ENCODE results near the gene GALNT2. TPM values are rescaled to one million over a fixed set of nuclear protein-coding genes. Genes with fewer than 3 reads are reported as not detected.
A peak's percentile ranks its signal among the peaks of the same experiment; 100 is the strongest.

The GALNT2 gene
- total and polyA plus RNA-seq, 3 experiments from 2014 or later: 15.7 to 69.0 (median 65.6) TPM

GRCh38 chr1:230303069-230303468 is 236.0 kb downstream of the GALNT2 start:
- Mint-ChIP-seq H3K27me3 (peaks cover 3% of the 10 kb centered on the region in 2 donors), H3K9me3 (peaks cover 0 to 2% (median 0%) of the 10 kb centered on the region in 5 donors), H3K4me1 (peaks cover 1 to 5% (median 4%) of the 10 kb centered on the region in 3 donors), H3K36me3 (no peaks in the 10 kb centered on the region), H3K27ac (no peak overlapping the region), H3K4me3 (no peak overlapping the region)
- no peak overlapping the region for H3K27ac ChIP-seq (ENCODE audit: low read depth, low read length)
- H3K4me3 ChIP-seq (ENCODE audit: low read length): no peak overlapping the region
- no peaks in the 10 kb centered on the region for H3K36me3 ChIP-seq (ENCODE audit: insufficient read depth, low read length)
- ChIA-PET CTCF (no interaction called here), POLR2A (no interaction called here)
- no peaks in the 10 kb centered on the region for H3K9me3 ChIP-seq (ENCODE audit: low read length)
- no peaks in the 10 kb centered on the region for H3K4me1 ChIP-seq (ENCODE audit: insufficient read depth, low read length)
- peak in 1 of 5 donors; percentile 17 for DNase-seq
- H3K27me3 ChIP-seq (ENCODE audit: insufficient read depth, low read length, poor library complexity, severe bottlenecking): no peaks in the 10 kb centered on the region

DNA sequence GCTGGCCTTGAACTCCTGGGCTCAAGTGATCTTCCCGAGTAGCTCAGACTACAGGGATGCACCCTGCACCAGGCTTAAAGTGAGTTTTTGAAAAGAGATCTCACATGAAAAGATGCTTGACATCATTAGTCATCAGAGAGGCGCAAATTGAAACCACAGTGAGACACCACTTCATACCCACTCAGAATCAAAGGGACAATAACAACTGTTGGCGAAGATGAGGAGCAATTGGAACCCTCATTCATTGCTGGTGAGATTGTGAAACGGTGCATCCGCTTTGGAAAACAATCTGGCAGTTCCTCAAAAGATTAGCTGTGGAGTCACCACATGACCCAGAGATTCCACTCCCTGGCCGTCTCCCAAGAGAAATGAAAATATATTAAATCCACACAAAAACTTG is 236.8 kb downstream of the GALNT2 start:
- CTCF ChIA-PET: interaction anchor here (2.5 kb wide), 1 partner anchor 10 kb away, joined by 7 read pairs; no protein-coding TSS in a partner anchor
- peaks cover 1 to 3% of the 10 kb centered on the region in 2 donors for H3K27me3 Mint-ChIP-seq

GRCh38 chr1:230306169-230306568 is 239.1 kb downstream of the GALNT2 start:
- Histone ChIP-seq H3K36me3 (ENCODE audit: insufficient read depth, low read length) (no peaks in the 10 kb centered on the region), H3K27me3 (ENCODE audit: insufficient read depth, low read length, poor library complexity, severe bottlenecking) (no peaks in the 10 kb centered on the region), H3K27ac (ENCODE audit: low read depth, low read length) (no peak overlapping the region), H3K4me1 (ENCODE audit: insufficient read depth, low read length) (peaks cover 4% of the 10 kb centered on the region), H3K4me3 (ENCODE audit: low read length) (no peak overlapping the region), H3K9me3 (ENCODE audit: low read length) (no peaks in the 10 kb centered on the region)
- peaks cover 3 to 9% (median 7%) of the 10 kb centered on the region in 3 donors for H3K4me1 Mint-ChIP-seq
- DNase-seq: no peak
- ChIA-PET CTCF (interaction anchor here (0.7 to 2.5 kb wide), 9 partner anchors 8 to 1047 kb away, joined by 3 to 7 read pairs (median 4); no protein-coding TSS in a partner anchor), POLR2A (interaction anchor here (0.6 kb wide), 1 partner anchor 465 kb away, joined by 8 read pairs; no protein-coding TSS in a partner anchor)
- peak overlapping the region in 1 of 7 donors; percentile 27 for H3K4me3 Mint-ChIP-seq
- no peaks in the 10 kb centered on the region for H3K9me3 Mint-ChIP-seq
- no peaks in the 10 kb centered on the region for H3K36me3 Mint-ChIP-seq
- H3K27me3 Mint-ChIP-seq: peaks cover 4 to 7% of the 10 kb centered on the region in 2 donors
- no peak overlapping the region for H3K27ac Mint-ChIP-seq

More for the DNA sequence above, 236.8 kb downstream of the GALNT2 start:
- no peak overlapping the region for H3K27ac Mint-ChIP-seq
- no peaks in the 10 kb centered on the region for H3K27me3 ChIP-seq (ENCODE audit: insufficient read depth, low read length, poor library complexity, severe bottlenecking)
- no peaks in the 10 kb centered on the region for H3K36me3 ChIP-seq (ENCODE audit: insufficient read depth, low read length)
- no peaks in the 10 kb centered on the region for H3K4me1 ChIP-seq (ENCODE audit: insufficient read depth, low read length)
- H3K36me3 Mint-ChIP-seq: no peaks in the 10 kb centered on the region
- peaks cover 1 to 5% (median 4%) of the 10 kb centered on the region in 3 donors for H3K4me1 Mint-ChIP-seq
- H3K4me3 Mint-ChIP-seq: no peak overlapping the region
- no peak for DNase-seq
- H3K27ac ChIP-seq (ENCODE audit: low read depth, low read length): no peak overlapping the region
- H3K9me3 Mint-ChIP-seq: peaks cover 0 to 2% (median 0%) of the 10 kb centered on the region in 5 donors
- POLR2A ChIA-PET: no interaction called here
- H3K4me3 ChIP-seq (ENCODE audit: low read length): no peak overlapping the region
- no peaks in the 10 kb centered on the region for H3K9me3 ChIP-seq (ENCODE audit: low read length)

- peak overlapping the region in 1 of 8 donors; percentile 21 for H3K27ac Mint-ChIP-seq
- Histone ChIP-seq H3K9me3 (ENCODE audit: low read length) (no peaks in the 10 kb centered on the region), H3K27ac (ENCODE audit: low read depth, low read length) (no peak overlapping the region), H3K36me3 (ENCODE audit: insufficient read depth, low read length) (no peaks in the 10 kb centered on the region), H3K27me3 (ENCODE audit: insufficient read depth, low read length, poor library complexity, severe bottlenecking) (no peaks in the 10 kb centered on the region), H3K4me3 (ENCODE audit: low read length) (no peak overlapping the region), H3K4me1 (ENCODE audit: insufficient read depth, low read length) (peaks cover 4% of the 10 kb centered on the region)
- no peak overlapping the region for H3K4me3 Mint-ChIP-seq
- ChIA-PET POLR2A (no interaction called here), CTCF (interaction anchor here (0.9 to 1.9 kb wide), 2 partner anchors 19 to 646 kb away, joined by 4 to 5 read pairs; no protein-coding TSS in a partner anchor)
- peaks cover 3 to 9% (median 7%) of the 10 kb centered on the region in 3 donors for H3K4me1 Mint-ChIP-seq
- H3K27me3 Mint-ChIP-seq: peaks cover 5 to 10% of the 10 kb centered on the region in 2 donors
- no peak for DNase-seq
- no peaks in the 10 kb centered on the region for H3K9me3 Mint-ChIP-seq
- H3K36me3 Mint-ChIP-seq: no peaks in the 10 kb centered on the region
These were observed 240.2 kb downstream of the GALNT2 start for GRCh38 chr1:230307213-230307612.

DNA sequence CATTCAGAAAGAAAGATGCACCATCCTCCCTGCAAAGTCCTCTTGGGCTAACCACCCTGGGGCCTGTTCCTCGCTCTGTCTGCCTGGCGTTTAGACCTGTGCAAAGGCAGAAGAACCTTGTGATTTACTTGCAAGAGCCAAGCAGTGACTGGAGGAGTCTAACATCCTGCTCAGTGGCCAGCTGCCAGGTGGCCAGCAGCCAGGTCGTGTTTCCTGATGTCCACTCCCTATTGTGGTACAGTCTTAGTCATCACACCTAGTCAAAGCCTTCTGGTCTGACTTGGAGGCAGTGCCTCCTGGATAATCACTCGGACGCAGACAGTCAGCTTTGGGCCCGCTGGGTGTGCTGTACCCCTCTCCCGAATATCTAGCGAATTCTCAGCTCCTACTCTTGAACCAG is 241.0 kb downstream of the GALNT2 start:
- POLR2A ChIA-PET: no interaction called here
- H3K4me1 Mint-ChIP-seq: peaks cover 3 to 9% (median 7%) of the 10 kb centered on the region in 3 donors
- H3K27me3 Mint-ChIP-seq: peaks cover 5 to 10% of the 10 kb centered on the region in 2 donors

DNA sequence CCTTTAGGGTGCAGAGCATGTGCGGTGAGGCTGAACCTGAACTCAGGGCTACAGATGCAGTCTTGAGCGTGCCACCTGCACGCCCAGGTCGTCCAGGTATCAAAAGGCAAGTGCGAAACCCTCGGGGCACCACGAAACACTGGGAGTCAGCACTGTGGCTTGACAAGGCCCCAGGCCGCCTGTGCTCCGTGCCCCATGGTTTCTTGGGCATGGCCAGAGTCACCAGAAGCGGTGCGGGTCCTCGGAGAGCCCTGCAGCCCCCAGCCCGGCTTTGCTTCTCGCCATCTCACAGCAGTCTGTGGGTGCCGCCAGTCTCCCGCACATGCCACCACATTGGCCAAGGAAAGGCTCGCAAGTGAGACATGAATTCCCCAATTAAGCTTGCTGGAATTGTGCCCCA is 241.8 kb downstream of the GALNT2 start:
- Mint-ChIP-seq H3K27ac (peak overlapping the region in 1 of 8 donors; percentile 84), H3K36me3 (no peaks in the 10 kb centered on the region), H3K4me3 (no peak overlapping the region), H3K9me3 (no peaks in the 10 kb centered on the region), H3K4me1 (peaks cover 3 to 9% (median 7%) of the 10 kb centered on the region in 3 donors), H3K27me3 (peaks cover 5 to 11% of the 10 kb centered on the region in 2 donors)
- ChIA-PET CTCF (interaction anchor here (2.0 to 2.4 kb wide), 2 partner anchors 10 to 648 kb away, joined by 4 to 12 read pairs; no protein-coding TSS in a partner anchor), POLR2A (no interaction called here)
- H3K27ac ChIP-seq (ENCODE audit: low read depth, low read length): no peak overlapping the region
- H3K4me1 ChIP-seq (ENCODE audit: insufficient read depth, low read length): peaks cover 4% of the 10 kb centered on the region
- no peaks in the 10 kb centered on the region for H3K36me3 ChIP-seq (ENCODE audit: insufficient read depth, low read length)
- no peaks in the 10 kb centered on the region for H3K9me3 ChIP-seq (ENCODE audit: low read length)
- no peak overlapping the region for H3K4me3 ChIP-seq (ENCODE audit: low read length)
- H3K27me3 ChIP-seq (ENCODE audit: insufficient read depth, low read length, poor library complexity, severe bottlenecking): no peaks in the 10 kb centered on the region
- DNase-seq: peak in 1 of 5 donors; percentile 3

More for the DNA sequence above, 241.0 kb downstream of the GALNT2 start:
- CTCF ChIA-PET: interaction anchor here (0.9 to 2.4 kb wide), 2 partner anchors 647 kb away, joined by 4 to 12 read pairs; no protein-coding TSS in a partner anchor
- Histone ChIP-seq H3K9me3 (ENCODE audit: low read length) (no peaks in the 10 kb centered on the region), H3K36me3 (ENCODE audit: insufficient read depth, low read length) (no peaks in the 10 kb centered on the region), H3K27me3 (ENCODE audit: insufficient read depth, low read length, poor library complexity, severe bottlenecking) (no peaks in the 10 kb centered on the region), H3K27ac (ENCODE audit: low read depth, low read length) (no peak overlapping the region), H3K4me3 (ENCODE audit: low read length) (no peak overlapping the region), H3K4me1 (ENCODE audit: insufficient read depth, low read length) (peaks cover 4% of the 10 kb centered on the region)
- Mint-ChIP-seq H3K27ac (no peak overlapping the region), H3K36me3 (no peaks in the 10 kb centered on the region), H3K9me3 (no peaks in the 10 kb centered on the region), H3K4me3 (no peak overlapping the region)
- no peak for DNase-seq

GRCh38 chr1:230309646-230310177 is 242.7 kb downstream of the GALNT2 start:
- H3K27me3 Mint-ChIP-seq: peaks cover 5 to 11% of the 10 kb centered on the region in 2 donors
- H3K27me3 ChIP-seq (ENCODE audit: insufficient read depth, low read length, poor library complexity, severe bottlenecking): no peaks in the 10 kb centered on the region
- peaks cover 4% of the 10 kb centered on the region for H3K4me1 ChIP-seq (ENCODE audit: insufficient read depth, low read length)
- ChIA-PET CTCF (interaction anchor here (1.0 to 2.4 kb wide), 4 partner anchors 9 to 648 kb away, joined by 3 to 12 read pairs (median 4); no protein-coding TSS in a partner anchor), POLR2A (no interaction called here)
- no peaks in the 10 kb centered on the region for H3K9me3 ChIP-seq (ENCODE audit: low read length)
- H3K36me3 ChIP-seq (ENCODE audit: insufficient read depth, low read length): no peaks in the 10 kb centered on the region
- H3K27ac Mint-ChIP-seq: no peak overlapping the region
- no peaks in the 10 kb centered on the region for H3K36me3 Mint-ChIP-seq
- no peaks in the 10 kb centered on the region for H3K9me3 Mint-ChIP-seq
- no peak overlapping the region for H3K4me3 Mint-ChIP-seq
- H3K4me1 Mint-ChIP-seq: peaks cover 3 to 9% (median 7%) of the 10 kb centered on the region in 3 donors
- H3K4me3 ChIP-seq (ENCODE audit: low read length): no peak overlapping the region
- no peak overlapping the region for H3K27ac ChIP-seq (ENCODE audit: low read depth, low read length)
- peak in 1 of 5 donors; percentile 32 for DNase-seq
